CD14-positive monocyte (primary cell): ENCODE measurements around the gene FN1. TPM values are rescaled to one million over a fixed set of nuclear protein-coding genes. Genes with fewer than 3 reads are reported as not detected.

Experiments used
- DNase-seq, 3 donors: peaks; one replicate each; pipeline ENCODE4 v3.0.0-alpha.2; 2011 to 2022
- H2AFZ ChIP-seq: 2 replicates; pipeline ENCODE4 v1.6.0; 2012; ENCODE audit warnings: mild to moderate bottlenecking, low read depth, low read length, inconsistent platforms; ENCODE audit not compliant: insufficient read depth, poor library complexity, severe bottlenecking
- H3K27ac ChIP-seq, 2 donors: 1 replicate in 1 of 2; 2 replicates in 1 of 2; pipeline ENCODE4 v1.5.1; 2012 to 2013; ENCODE audit warnings: low read length in 2 of 2, control low read depth in 1 of 2, inconsistent platforms in 1 of 2, low read depth in 1 of 2, mild to moderate bottlenecking in 1 of 2
- H3K27me3 ChIP-seq, 2 donors: one replicate each; pipeline versions ENCODE4 v1.6.0 to v1.6.1; 2011 to 2013; ENCODE audit warnings: low read length in 2 of 2; ENCODE audit not compliant: control insufficient read depth in 2 of 2, insufficient read depth in 2 of 2
- H3K36me3 ChIP-seq, 2 donors: replicated peaks in 1 of 2; 1 replicate in 1 of 2; 2 replicates in 1 of 2; pipeline versions ENCODE4 v1.5.1 to v1.6.1; 2012 to 2013; ENCODE audit warnings: low read length in 2 of 2, control low read depth in 1 of 2, inconsistent platforms in 1 of 2, mild to moderate bottlenecking in 1 of 2; ENCODE audit not compliant: insufficient read depth in 2 of 2, control insufficient read depth in 1 of 2
- H3K4me1 ChIP-seq, 2 donors: 1 replicate in 1 of 2; 2 replicates in 1 of 2; pipeline versions ENCODE4 v1.5.1 to v1.6.1; 2012 to 2013; ENCODE audit warnings: low read length in 2 of 2, control low read depth in 1 of 2, inconsistent platforms in 1 of 2, mild to moderate bottlenecking in 1 of 2, moderate library complexity in 1 of 2; ENCODE audit not compliant: insufficient read depth in 2 of 2, control insufficient read depth in 1 of 2
- H3K4me2 ChIP-seq: replicated peaks from 2 replicates; pipeline ENCODE3; 2012; ENCODE audit warnings: low read length, moderate library complexity, mild to moderate bottlenecking; ENCODE audit not compliant: poor library complexity, severe bottlenecking; ENCODE audit errors: extremely low read depth
- H3K4me3 ChIP-seq, 3 experiments: fragments of 200-600 bp in 1 of 3; sonication (generic) in 1 of 3; replicated peaks in 1 of 3; 1 replicate in 2 of 3; 2 replicates in 1 of 3; pipeline ENCODE4 v1.5.1; 2011 to 2013; ENCODE audit warnings: low read length in 3 of 3, mild to moderate bottlenecking in 3 of 3, control low read depth in 2 of 3, low read depth in 2 of 3, inconsistent platforms in 1 of 3, moderate library complexity in 1 of 3
- H3K79me2 ChIP-seq: 2 replicates; pipeline ENCODE4 v1.6.0; 2012; ENCODE audit warnings: mild to moderate bottlenecking, control low read depth, inconsistent platforms, low read length, moderate library complexity; ENCODE audit not compliant: insufficient read depth
- H3K9ac ChIP-seq: 2 replicates; pipeline ENCODE4 v1.6.0; 2017; ENCODE audit warnings: low read length, mild to moderate bottlenecking; ENCODE audit not compliant: insufficient read depth, poor library complexity, severe bottlenecking
- H3K9me3 ChIP-seq, 2 donors: replicated peaks in 1 of 2; 1 replicate in 1 of 2; 2 replicates in 1 of 2; pipeline versions ENCODE4 v1.5.1 to v1.6.1; 2012 to 2013; ENCODE audit warnings: low read length in 2 of 2, control low read depth in 1 of 2; ENCODE audit not compliant: control insufficient read depth in 1 of 2, insufficient read depth in 1 of 2
- H4K20me1 ChIP-seq: 2 replicates; pipeline ENCODE4 v1.6.0; 2012; ENCODE audit warnings: mild to moderate bottlenecking, low read length, control low read depth, moderate library complexity; ENCODE audit not compliant: insufficient read depth
- H3K27ac Mint-ChIP-seq, 7 donors: one replicate each; pipeline ENCODE4 v1.8.0; 2020; ENCODE audit warnings: mild to moderate bottlenecking in 7 of 7, mixed read lengths in 7 of 7, moderate library complexity in 6 of 7, inconsistent platforms in 2 of 7
- H3K27me3 Mint-ChIP-seq, 3 donors: one replicate each; pipeline ENCODE4 v1.8.0; 2021 to 2022; ENCODE audit warnings: low read depth in 3 of 3, mild to moderate bottlenecking in 3 of 3, mixed read lengths in 3 of 3, moderate library complexity in 3 of 3, inconsistent platforms in 1 of 3
- H3K36me3 Mint-ChIP-seq, 2 donors: one replicate each; pipeline ENCODE4 v1.8.0; 2020; ENCODE audit warnings: mixed read lengths in 2 of 2, inconsistent platforms in 1 of 2, mild to moderate bottlenecking in 1 of 2
- H3K4me1 Mint-ChIP-seq: one replicate; pipeline ENCODE4 v1.8.0; 2020; ENCODE audit warnings: mild to moderate bottlenecking, mixed read lengths
- H3K4me3 Mint-ChIP-seq, 2 donors: one replicate each; pipeline ENCODE4 v1.8.0; 2020; ENCODE audit warnings: mild to moderate bottlenecking in 2 of 2, mixed read lengths in 2 of 2, moderate library complexity in 1 of 2
- H3K9me3 Mint-ChIP-seq, 7 donors: one replicate each; pipeline ENCODE4 v1.8.0; 2020 to 2022; ENCODE audit warnings: mixed read lengths in 7 of 7, mild to moderate bottlenecking in 6 of 7, moderate library complexity in 6 of 7, inconsistent platforms in 2 of 7
- CTCF ChIP-seq: fragments of 200-600 bp; IDR thresholded peaks from one replicate; pipeline ENCODE4 v1.8.0; 2022; ENCODE audit warnings: antibody characterized with exemption, mild to moderate bottlenecking
- WGBS: methylation state at CpG from one replicate; pipeline ENCODE4 v1.1.5; 2013; ENCODE audit warnings: missing lambda C conversion rate; ENCODE audit not compliant: insufficient coverage; 5-methylcytosine and 5-hydroxymethylcytosine counted together
- intact Hi-C, 2 donors: fragments of 100-400 bp; cut with micrococcal nuclease; formaldehyde crosslinking; loops; one replicate each; pipeline versions ENCODE4 v1.15.0 to v1.15.1; 2023
- polyA plus RNA-seq, 3 donors: library from polyadenylated mRNA; depleted of rRNA in 1 of 3; unstranded in 2 of 3; stranded (reverse) in 1 of 3; fragments of 300-500 nt in 2 of 3; fragments of >200 nt in 1 of 3; fragmentation: Illumina TruSeq in 2 of 3; gene quantifications; 1 replicate in 2 of 3; 2 replicates in 1 of 3; pipeline ENCODE4 v1.2.3, GENCODE V29; 2012 to 2021

The FN1 gene
- polyA plus RNA-seq, 3 donors: 0.21 to 0.72 (median 0.23) TPM

- peaks cover 4 to 18% (median 7%) of the 10 kb centered on the region in 3 donors for H3K27me3 Mint-ChIP-seq
- H3K4me2 ChIP-seq: no peak overlapping the region
- 68% methylated on average over 3 of the region's 6 CpGs for WGBS
- H3K9me3 ChIP-seq: no peaks in the 10 kb centered on the region
- H3K4me1 Mint-ChIP-seq: no peaks in the 10 kb centered on the region
- H3K9ac ChIP-seq: no peak overlapping the region
- H2AFZ ChIP-seq: no peak overlapping the region
- DNase-seq: no peak
- H3K27me3 ChIP-seq: peaks cover 4% of the 10 kb centered on the region in 2 donors
- H3K36me3 ChIP-seq: no peaks in the 10 kb centered on the region
- no peak overlapping the region for H3K27ac Mint-ChIP-seq
- H3K4me3 ChIP-seq: no peak overlapping the region
- no peaks in the 10 kb centered on the region for H4K20me1 ChIP-seq
- peaks cover 0 to 3% (median 0%) of the 10 kb centered on the region in 7 donors for H3K9me3 Mint-ChIP-seq
- H3K36me3 Mint-ChIP-seq: no peaks in the 10 kb centered on the region
- intact Hi-C loops: no loop called here
- H3K79me2 ChIP-seq: no peaks in the 10 kb centered on the region
- no peak overlapping the region for H3K4me3 Mint-ChIP-seq
- no peak for TF ChIP-seq CTCF
- no peaks in the 10 kb centered on the region for H3K4me1 ChIP-seq
- no peak overlapping the region for H3K27ac ChIP-seq
Measured at GRCh38 chr2:215479536-215480240, 43.8 kb upstream of the FN1 start.

- H3K9ac ChIP-seq: no peak overlapping the region
- Mint-ChIP-seq H3K4me1 (no peaks in the 10 kb centered on the region), H3K27ac (no peak overlapping the region), H3K27me3 (peaks cover 4 to 15% (median 7%) of the 10 kb centered on the region in 3 donors), H3K4me3 (no peak overlapping the region), H3K9me3 (peaks cover 0 to 4% (median 0%) of the 10 kb centered on the region in 7 donors), H3K36me3 (no peaks in the 10 kb centered on the region)
- no peaks in the 10 kb centered on the region for H3K36me3 ChIP-seq
- WGBS: no CpG with 5 or more reads among the region's 2 CpGs
- intact Hi-C loops: no loop called here
- no peaks in the 10 kb centered on the region for H4K20me1 ChIP-seq
- no peak overlapping the region for H3K4me3 ChIP-seq
- peaks cover 4% of the 10 kb centered on the region in 2 donors for H3K27me3 ChIP-seq
- TF ChIP-seq CTCF: no peak
- no peak for DNase-seq
- no peak overlapping the region for H3K27ac ChIP-seq
- no peak overlapping the region for H2AFZ ChIP-seq
- H3K4me1 ChIP-seq: no peaks in the 10 kb centered on the region
- no peak overlapping the region for H3K4me2 ChIP-seq
- no peaks in the 10 kb centered on the region for H3K79me2 ChIP-seq
- H3K9me3 ChIP-seq: no peaks in the 10 kb centered on the region
Measured at GRCh38 chr2:215479121-215479520, 43.3 kb upstream of the FN1 start.
